HS-27A (cell line): ENCODE data around the gene LZTFL1.

Experiments
- DNase-seq: peaks from one replicate; pipeline ENCODE4 v3.0.0-alpha.2; 2012; ENCODE audit warnings: low read depth, missing footprints

LZTFL1 gene

GRCh38 chr3:45807681-45808540 lies 34.0 kb downstream of the LZTFL1 start:
- no peak for DNase-seq

DNA sequence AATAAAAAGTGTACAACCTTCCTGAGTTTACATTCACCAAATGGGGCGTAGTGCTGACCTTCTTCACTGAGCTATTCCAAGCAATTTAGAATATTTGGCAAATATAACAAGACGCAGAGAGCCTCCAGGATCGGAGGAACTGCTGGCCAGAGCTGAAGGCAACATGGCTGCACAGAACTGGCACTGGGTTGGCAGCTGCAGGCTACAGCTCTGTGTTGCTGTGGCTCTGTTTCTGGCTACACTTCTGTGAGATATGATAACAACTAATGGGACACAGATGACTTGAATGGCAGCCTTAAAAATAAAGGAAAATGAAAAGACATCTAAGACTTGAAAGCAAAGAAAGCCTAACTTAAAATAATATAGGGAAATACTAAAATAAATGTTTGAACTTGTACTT lies 34.8 kb downstream of the LZTFL1 start:
- DNase-seq: no peak

DNA sequence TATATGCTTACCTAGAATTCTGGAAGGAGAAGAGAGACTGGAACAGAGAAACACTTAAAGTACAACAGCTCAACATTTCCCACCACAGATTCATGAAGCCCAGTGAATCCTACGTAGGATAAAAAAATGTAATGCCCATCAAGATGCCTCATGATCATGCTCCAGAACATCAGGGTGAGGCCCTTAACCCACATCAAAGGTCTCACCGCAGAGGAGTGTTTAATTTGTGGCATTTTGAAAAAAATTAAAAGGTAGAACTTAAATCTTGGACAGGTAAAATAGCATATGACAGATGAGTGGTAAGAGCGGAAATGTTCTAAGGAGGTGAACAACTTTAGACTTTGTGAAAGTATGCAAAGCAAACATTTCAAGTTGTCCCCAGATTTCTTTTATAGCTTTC lies 35.8 kb downstream of the LZTFL1 start:
- DNase-seq: no peak

GRCh38 chr3:45803252-45803935 lies 38.5 kb downstream of the LZTFL1 start:
- DNase-seq: no peak

GRCh38 chr3:45802146-45802545 lies 39.8 kb downstream of the LZTFL1 start:
- DNase-seq: no peak

DNA sequence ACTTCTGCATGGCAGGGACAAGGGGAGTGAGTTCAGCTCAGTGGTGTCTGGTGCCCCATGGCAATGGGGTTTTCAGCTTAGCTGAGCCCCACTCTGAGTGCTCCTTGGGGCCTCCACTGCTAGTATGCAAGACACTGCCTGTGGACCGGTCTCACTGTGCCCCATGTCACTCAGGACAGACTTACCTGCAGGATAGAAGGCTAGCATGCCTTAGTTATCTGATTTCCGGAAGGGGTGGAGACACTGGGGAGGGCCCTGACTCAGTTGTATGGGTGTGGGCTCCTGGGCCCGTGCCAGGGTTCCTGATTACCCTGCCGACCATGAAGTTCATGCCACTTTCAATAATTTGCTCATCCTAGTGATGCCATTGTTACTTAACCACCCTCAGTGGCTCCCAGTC lies 41.3 kb downstream of the LZTFL1 start:
- DNase-seq: no peak

- no peak for DNase-seq
These were observed 42.3 kb downstream of the LZTFL1 start for GRCh38 chr3:45799586-45799985.

DNA sequence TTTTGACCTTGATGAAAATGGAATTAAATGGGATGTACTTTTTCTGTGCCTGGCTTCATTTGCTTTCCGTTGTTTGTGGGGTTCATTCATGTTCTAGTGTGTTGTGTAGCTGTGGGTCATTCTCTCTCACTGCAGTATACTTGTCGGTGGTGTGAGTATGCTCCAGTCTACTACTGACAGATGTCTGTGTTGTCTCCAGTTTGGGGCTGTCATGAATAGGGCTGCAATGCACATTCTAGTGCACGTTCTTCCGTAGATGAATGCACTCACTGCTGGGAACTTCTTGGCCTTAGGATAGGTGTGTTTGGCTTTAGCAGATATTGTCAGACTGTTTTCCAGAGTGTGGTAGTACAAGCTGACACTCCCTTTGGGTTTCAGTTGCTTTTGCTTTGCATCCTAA lies 43.9 kb downstream of the LZTFL1 start:
- DNase-seq: no peak

DNA sequence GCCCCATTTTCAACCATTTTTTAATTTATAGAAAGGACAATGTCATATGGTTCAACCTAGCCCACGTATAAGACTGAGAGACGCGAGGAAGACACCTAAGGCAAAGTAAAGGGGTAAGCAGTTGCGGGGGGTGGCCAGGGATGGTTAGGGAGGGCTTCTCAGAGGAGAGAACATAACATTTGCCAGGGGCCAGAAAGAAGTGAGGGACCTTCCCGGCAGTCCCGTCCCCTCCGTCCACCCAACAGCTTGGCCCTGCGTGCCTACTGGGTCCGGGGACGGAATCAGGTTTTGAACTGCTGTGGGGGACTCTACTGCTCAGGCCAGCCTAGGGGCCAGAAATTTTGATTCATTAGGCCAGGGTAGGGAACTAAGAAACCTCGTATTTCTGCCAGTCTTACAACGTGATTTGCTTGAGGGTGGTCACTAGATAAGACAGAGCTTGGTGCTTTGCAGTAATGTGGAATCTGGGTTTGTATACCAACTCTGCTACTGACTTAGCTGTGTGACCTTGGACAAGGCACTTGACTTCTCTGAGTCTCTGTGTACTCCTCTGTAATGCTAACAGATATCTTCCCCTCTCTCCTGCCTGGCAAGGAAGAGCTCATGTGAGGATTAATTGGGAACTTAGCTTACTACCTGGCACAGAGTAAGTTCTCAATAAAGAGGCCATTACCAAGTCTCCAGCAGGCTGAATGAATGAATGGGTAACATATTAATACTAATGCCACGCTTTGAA lies 44.8 kb downstream of the LZTFL1 start:
- DNase-seq: no peak

GRCh38 chr3:45795882-45796765 lies 45.8 kb downstream of the LZTFL1 start, which contains the start of gene SLC6A20:
Gene SLC6A20 (minus strand): TSS chr3:45796536. CDS start chr3:45796419, 117 bp downstream.
- no peak for DNase-seq

DNA sequence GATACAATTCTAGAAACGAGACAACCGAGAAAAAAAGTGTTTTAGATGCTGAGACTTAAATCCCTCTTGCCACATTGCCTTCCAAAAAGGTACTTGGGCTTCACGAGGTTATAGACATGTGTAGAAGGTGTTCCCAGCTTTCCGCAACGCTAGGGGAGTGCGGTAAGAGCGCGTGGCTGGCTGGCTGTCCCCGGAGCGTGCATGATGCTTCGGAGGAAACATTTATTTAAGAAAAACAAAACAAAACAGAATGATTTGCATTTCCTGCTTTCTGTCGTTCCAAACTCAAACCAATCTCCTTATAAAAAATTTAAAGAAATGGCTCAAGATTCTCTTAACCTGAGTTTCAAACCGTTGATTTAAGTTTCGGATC lies 46.4 kb downstream of the LZTFL1 start:
- no peak for DNase-seq

GRCh38 chr3:45794660-45795059 lies 47.3 kb downstream of the LZTFL1 start:
- no peak for DNase-seq

GRCh38 chr3:45794177-45794560 lies 47.8 kb downstream of the LZTFL1 start:
- no peak for DNase-seq

DNA sequence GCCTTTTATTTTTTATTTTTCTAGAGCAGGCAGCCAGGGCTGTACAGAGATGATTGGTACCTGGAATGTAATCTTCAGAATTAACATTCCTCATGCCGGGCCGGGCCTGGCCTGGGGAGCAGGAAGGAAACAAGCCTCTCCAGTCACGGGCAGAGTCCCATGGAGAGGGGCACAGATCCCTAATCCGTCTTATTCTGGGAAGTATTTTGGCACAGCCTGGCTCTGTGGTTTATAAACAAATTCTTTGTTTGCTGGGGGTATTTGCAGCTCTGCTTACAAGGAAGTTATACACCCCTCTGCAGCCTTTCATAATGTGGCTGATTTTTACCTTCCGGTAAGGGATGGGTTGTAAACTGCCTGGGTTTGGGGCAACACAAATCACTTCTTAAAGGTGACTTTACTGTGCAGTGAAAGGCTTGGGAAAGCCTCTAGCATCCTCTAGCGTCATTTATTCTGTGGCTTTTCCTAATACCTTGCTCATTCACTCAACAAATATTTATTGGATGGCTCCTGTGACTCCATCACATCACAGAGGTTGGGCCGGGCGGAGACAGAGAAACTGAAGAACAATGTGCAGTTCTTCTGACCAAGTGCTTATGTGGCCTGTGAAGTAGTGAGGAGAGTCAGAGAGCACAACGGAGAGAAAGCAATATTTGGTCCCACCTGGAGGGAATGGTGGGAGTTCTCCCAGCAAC lies 48.3 kb downstream of the LZTFL1 start:
- no peak for DNase-seq

DNA sequence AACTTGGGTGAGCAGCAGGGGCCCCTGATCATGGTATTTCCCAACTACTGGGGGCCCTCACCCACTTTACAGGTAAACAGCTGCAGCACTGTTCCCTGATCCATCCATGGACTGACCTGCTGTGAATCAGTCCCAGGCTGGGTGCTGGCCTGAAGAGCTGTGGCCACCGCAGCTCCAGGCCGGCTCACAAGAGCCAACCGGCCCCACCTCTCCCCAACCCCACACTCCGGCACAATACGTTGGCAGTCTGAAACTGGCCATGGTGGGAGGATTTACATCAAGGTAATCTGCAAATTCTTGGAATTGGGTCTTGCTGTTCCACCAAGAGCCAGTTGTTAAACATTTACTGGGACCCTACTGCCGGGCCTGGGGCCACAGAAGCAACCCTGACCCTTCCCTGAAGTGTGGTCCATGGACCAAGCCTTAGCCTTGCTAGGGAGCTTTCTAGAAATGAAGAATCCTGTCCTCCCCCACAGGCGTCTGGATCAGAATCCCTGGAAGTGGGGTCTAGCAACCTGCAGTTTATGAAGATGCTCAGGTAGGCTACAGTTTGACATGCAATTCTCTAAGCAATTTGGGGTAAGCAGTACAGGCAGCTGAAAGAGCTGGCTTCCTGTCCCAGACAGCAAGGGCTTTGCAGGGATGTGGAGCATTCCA lies 49.3 kb downstream of the LZTFL1 start:
- no peak for DNase-seq

DNA sequence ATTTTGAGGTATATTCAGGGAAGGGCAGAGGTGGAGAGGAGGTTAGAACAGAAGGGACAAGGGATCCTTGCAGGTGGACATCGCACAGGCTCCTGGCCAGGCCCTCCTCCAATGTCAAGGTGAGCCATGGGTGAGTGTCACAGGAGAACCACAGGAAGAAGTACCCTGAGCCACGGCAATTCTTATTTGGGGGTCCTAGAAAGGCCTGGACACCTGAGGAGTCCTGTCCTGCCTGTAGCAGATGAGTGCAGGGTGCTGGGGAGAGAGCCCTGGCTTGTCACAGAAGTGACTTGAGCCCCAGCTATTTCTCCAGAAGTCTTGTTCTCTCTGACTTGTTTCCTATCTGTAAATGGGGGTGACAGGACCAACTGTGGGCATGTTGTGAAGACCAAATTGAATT lies 49.9 kb downstream of the LZTFL1 start:
- no peak for DNase-seq

GRCh38 chr3:45790596-45790995 lies 51.3 kb downstream of the LZTFL1 start:
- no peak for DNase-seq

GRCh38 chr3:45789235-45789812 lies 52.6 kb downstream of the LZTFL1 start:
- DNase-seq: no peak

DNA sequence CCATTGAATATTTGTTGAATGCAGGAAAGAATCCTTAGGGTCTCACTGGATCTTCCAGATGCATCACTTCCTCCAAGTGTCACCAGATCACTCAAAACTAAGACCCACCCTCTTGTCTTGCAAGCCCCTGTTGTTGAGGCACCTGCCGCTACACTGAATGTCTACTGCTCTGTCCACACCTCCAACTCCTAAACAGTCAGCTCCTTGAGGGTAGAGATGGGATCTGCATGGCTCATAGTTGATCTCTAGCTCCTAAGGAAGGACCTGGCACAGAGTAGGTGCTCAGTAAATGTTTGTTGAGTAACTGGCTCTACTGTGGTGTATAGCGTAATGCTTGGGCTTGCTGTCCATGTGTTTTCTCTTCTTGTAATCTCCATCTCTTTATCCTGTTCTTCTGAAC lies 54.4 kb downstream of the LZTFL1 start:
- DNase-seq: no peak

DNA sequence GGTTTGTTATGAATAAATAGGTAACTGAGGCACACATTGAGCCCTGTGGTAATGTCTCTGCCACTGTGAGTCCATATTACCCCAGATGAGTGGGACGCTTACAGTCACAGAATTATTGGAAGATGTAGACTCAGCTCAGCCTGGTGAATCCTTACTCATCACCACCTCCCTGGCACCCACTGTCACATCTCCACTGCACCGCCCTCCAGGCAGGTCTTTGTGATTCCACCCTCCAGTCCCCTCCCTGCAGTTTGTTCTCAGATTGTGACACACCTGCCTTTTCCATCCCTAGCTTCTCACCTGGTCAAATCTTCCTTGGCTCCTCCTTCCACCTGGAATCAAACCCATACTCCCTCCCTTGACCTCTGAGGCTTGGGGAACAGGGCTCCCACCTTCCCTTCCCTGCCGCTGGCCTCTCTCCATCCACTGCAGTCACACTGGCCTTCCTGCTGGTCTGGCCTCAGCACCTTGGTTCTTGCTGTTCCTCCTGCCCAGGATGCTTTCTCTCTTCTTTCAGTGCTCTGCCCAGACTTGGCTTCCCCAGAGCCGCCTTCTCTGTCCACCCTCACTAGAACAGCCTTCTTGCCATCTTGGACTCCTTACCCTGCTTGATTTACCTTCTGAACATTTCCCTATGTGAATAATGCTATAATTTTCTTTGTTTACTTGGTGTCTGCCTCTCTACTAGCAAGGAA lies 55.0 kb downstream of the LZTFL1 start:
- no peak for DNase-seq
